ENCODE measurements around the gene ENOX1.

ENOX1 gene

GRCh38 chr13:43339805-43340550, 446.8 kb downstream of the ENOX1 start:
- no peak for DNase-seq

GRCh38 chr13:43339145-43339804, 447.5 kb downstream of the ENOX1 start:
- no peak for DNase-seq

- no peak for DNase-seq
These were observed 451.0 kb downstream of the ENOX1 start for GRCh38 chr13:43335764-43336163.

- DNase-seq: no peak
These were observed 453.6 kb downstream of the ENOX1 start for GRCh38 chr13:43333176-43333575.

GRCh38 chr13:43331672-43332071, 455.1 kb downstream of the ENOX1 start:
- no peak for DNase-seq

DNA sequence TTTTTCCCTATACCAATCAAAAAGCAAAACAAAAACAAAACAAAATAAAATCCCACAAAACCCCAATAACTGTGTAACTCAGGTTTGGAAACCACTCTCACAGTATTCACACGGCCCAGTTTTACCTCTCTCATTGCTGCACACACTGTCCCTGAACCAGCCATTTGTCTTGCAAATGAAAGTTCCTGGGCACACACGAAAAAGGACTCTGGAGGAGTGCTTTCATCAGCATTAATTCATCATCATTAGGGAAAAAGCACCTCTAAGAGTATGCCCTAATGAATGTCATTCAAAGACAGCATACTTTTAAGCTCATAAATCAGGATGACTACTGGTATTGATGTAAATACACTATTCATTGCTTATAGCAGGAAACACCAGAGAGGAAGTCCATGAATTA, 457.1 kb downstream of the ENOX1 start:
- no peak for DNase-seq

- DNase-seq: no peak
These were observed 457.9 kb downstream of the ENOX1 start for GRCh38 chr13:43328907-43329306.

GRCh38 chr13:43326100-43326499, 460.7 kb downstream of the ENOX1 start:
- no peak for DNase-seq

- DNase-seq: no peak
These were observed 461.1 kb downstream of the ENOX1 start for GRCh38 chr13:43325636-43326035.

- no peak for DNase-seq
These were observed 462.6 kb downstream of the ENOX1 start for GRCh38 chr13:43324129-43324528.

GRCh38 chr13:43319617-43320444, 466.9 kb downstream of the ENOX1 start:
- no peak for DNase-seq

DNA sequence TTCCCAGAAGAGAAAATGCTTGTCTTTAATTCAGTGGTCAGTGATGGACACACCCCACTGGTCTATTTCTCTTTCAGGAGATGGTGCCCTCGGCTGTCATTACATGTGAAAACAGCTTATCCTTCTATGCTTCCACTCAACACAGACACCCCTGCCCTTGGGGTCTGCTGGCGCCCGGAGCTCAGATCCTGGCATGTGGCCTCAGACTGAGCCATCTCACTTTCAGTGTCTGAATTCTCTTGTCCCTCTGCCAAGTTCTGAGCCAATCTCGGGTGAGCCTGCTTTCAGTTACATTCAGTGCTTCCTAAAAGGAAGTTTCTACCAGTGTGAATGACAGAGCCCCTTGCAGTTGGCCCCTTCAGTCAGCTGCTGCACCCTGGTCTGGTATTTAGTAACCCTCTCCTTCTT, 469.8 kb downstream of the ENOX1 start:
- DNase-seq: no peak

- no peak for DNase-seq
These were observed 470.5 kb downstream of the ENOX1 start for GRCh38 chr13:43316281-43316680.

GRCh38 chr13:43315522-43315921, 471.2 kb downstream of the ENOX1 start:
- no peak for DNase-seq

- DNase-seq: no peak
These were observed 477.5 kb downstream of the ENOX1 start for GRCh38 chr13:43309311-43309710.

DNA sequence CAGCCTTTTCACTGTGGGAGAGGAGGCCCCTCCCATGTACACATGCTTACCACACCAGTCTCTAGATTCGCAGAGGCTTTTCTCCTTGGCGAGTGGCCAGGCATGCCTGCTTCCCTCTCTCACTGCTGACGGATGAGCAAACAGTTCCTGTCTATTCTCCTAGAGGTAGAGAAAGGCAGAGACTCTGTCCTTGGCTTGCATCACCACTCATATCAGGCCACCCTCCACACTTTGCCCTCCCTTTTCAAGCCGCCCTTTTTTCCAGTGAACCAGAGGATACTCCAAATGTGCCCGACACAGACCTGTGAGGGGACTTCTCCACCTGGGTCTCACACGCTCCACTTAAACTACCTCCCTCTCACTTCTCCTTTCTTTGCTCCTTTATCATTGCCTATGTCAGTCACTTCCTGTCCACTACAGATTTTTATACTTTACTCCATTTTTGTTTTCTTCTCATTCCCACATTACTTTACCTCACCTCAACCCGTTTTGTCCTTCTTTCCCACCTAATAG, 478.8 kb downstream of the ENOX1 start:
- DNase-seq: peak; percentile 88

GRCh38 chr13:43307221-43307920, 479.4 kb downstream of the ENOX1 start:
- DNase-seq: no peak

GRCh38 chr13:43306372-43306771, 480.4 kb downstream of the ENOX1 start:
- DNase-seq: no peak

- DNase-seq: no peak
These were observed 481.4 kb downstream of the ENOX1 start for GRCh38 chr13:43305416-43305815.

DNA sequence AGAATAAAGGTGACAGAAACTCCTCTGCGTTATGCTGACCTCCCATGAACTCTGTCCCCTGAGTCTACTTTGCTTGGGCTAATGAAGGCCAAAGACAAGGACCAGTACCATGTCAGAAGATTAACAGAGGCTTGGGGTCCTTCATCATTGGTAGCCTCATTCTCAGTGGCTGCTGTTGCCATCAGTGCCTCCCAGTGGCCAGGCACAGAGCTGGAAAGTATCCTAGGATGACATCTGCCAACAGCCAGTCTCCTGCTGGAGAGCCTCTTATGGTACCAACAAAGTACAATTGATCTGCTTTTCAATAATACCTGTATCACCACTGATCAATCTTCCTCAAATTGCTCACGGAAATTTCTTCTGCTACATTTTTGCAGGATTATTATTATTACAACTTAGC, 481.8 kb downstream of the ENOX1 start:
- DNase-seq: no peak

GRCh38 chr13:43304449-43304848, 482.3 kb downstream of the ENOX1 start:
- DNase-seq: no peak

GRCh38 chr13:43303033-43303729, 483.6 kb downstream of the ENOX1 start:
- DNase-seq: no peak
